ENCODE results near the gene VPS37D.

DNA sequence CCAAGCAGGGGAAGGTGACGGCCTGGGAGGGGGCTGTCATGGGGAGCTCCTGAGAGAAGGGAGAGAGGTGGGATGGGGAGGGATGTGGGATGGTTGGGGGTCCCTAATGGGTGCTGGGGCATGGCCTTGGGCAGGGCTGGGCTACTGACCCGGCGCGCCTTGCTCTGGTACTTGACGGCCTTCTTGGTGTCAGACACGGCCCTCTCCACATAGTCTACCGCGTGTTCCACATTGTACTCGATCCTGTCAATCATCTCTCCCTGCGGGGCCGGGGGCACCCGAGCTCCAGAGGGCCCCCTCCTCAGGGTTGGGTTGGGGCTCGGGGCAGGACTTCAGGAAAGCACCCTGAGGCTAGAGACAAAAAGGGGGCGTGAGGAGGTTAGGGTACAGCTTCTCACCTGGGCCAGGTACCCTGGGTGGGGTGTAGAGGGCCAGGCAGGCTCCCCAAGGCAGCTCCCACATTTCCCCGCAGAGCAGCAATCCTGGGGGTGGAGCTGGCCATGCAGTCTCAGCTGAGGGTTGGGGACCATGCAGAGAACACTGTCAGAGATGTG is 33.0 kb downstream of the VPS37D start:
- TF ChIP-seq, protein P1, sequence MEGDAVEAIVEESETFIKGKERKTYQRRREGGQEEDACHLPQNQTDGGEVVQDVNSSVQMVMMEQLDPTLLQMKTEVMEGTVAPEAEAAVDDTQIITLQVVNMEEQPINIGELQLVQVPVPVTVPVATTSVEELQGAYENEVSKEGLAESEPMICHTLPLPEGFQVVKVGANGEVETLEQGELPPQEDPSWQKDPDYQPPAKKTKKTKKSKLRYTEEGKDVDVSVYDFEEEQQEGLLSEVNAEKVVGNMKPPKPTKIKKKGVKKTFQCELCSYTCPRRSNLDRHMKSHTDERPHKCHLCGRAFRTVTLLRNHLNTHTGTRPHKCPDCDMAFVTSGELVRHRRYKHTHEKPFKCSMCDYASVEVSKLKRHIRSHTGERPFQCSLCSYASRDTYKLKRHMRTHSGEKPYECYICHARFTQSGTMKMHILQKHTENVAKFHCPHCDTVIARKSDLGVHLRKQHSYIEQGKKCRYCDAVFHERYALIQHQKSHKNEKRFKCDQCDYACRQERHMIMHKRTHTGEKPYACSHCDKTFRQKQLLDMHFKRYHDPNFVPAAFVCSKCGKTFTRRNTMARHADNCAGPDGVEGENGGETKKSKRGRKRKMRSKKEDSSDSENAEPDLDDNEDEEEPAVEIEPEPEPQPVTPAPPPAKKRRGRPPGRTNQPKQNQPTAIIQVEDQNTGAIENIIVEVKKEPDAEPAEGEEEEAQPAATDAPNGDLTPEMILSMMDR (IDR thresholded peaks at IDR 0.05), result no peak
- TF ChIP-seq POLR2A (IDR thresholded peaks at IDR 0.05) (no peak), POLR2AphosphoS5 (IDR thresholded peaks at IDR 0.05) (no peak)

All from sigmoid colon (tissue), 4 donors.